ENCODE results near the gene UQCC5.
"Not testable (repeated sequence)": the region's sequence is repeated elsewhere in the genome, so short reads cannot be mapped to it uniquely, and the experiment has no call there.

Gene UQCC5

GRCh38 chr3:52523386-52524257 lies 12.8 kb upstream of the UQCC5 start:
- DNase-seq: no peak

GRCh38 chr3:52524258-52524751 lies 12.1 kb upstream of the UQCC5 start:
- DNase-seq: no peak

DNA sequence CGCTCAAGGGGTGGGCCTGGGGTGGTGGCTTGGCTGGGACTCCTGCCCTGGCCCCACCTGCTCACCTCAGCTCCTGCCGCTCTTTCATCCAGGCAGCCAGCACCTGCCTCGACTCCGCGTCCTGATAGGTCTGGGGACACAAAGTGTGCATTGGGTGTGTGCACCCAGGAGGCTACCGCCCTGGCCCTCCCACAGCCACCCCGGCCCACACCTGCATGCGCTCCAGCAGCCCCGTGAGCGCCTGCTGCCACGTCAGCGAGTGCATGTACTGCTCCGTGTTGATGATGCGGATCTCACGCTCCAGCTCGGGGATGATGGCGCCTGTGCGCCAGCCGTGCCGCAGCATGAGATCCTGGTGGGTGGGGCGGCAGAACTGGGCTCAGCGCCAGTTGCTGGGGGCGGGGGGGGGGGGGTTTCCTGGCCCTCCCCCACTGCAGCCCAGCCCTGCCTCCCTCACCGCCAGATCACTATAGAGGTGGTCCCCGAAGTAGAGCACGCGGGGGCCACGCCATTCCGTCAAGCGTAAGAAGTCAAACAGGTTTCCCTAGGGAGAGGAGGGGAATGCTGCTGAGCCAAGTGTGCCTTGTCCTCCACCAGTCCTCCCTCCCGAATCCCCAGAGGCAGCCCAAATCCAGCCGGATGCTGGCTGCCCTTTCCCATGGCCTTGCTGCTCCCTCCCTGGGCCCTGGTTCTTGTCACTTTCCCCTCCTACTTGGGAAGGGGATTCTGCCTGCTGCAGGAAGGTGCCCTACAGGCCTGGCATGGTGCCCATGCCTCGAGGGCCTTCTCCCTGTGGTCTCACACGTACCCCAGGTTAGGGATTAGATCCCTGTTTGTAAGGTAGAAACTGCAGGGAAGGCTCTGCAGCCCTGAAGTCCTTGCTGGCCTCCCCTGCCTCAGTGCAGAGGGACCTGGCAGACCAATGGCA lies 11.4 kb upstream of the UQCC5 start:
- DNase-seq: no peak

DNA sequence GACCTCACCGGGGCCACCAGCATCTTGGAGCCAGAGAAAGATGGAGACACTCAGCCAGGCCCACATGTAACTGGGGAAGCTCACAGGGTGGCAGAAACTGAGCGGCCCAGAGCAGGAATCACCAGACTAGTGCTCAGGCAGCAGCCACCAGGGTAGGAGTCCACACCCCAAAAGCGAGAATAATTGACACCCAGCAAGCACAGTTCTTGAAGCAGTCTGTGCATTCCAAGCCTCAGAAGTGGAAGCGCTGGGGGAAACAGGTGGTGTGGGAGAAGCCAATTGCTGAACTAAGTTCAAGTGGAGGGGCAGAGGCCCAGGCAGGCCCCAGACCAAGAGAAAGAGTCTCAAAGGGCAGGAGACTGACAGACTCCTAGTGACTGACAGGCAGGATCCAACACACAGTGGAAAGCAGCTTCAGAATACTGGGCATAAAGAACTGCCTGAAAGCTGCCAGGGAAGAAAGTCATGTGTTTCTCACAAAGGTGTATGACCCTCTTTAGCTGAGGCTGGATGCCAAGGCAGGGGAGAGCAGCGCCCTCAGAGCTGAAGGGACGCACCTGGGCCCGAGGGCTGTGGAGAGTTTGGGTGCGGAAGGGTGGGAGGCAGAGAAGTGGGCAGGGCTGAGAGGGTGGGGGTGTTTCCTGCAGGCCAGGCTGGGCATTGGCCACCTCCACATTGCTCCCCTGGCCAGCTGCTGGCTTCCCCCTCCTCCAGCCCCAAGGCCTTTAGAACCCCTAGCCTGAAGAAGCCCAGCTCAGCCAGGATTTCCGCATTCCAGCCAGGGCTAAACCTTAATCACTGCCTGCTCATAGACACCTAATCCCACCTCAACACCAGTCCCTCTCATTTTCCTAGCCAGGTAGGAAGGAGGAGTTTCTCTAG lies 10.5 kb upstream of the UQCC5 start:
- no peak for DNase-seq

DNA sequence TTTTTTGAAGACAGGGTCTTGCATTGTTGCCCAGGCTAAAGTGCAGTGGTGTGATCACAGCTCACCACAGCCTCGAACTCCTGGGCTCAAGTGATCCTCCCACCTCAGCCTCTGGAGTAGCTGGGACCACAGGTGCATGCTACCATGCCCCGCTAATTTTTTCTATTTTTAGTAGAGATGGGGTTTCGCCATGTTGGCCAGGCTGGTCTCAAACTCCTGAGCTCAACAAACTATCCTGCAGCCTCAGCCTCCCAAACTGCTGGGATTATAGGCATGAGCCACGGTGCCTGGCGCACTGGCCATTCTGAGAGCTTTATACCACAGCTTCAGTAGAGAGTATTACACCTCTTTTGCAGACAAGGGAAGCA lies 9.8 kb upstream of the UQCC5 start:
- not testable (repeated sequence) for DNase-seq

DNA sequence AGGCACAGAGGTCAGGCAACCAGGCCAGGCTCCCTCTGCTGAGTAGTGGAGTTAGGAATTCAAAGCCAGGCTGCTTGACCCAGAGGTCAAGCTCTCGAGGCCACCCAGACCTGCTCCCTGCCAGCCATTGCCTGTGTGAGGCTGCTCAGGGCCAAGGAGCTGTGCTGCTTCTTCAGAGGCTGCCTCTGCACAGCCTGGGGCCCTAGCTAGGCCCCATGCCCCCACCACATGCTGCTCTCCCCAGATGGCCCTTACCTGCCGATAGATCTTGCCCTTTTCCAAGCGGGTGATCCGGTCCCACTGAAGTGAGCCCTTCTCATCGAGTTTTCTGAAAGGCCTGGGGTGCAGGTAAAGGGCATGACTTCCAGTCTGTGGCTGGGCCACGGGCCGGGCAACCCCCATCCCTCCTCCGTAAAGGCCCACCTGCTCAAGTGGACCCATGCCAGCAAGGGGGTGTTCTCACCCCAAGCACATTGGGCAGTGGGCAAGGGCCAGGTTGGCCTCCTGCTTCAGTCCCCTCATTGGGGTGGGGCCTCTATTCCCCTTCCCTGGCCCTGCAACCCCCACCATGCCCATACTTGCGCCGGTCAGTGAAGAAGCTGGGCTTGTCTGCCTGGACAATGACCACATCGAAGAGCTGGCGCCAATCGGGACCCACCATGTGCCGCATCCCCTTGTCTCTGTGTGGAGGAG lies 9.2 kb upstream of the UQCC5 start:
- no peak for DNase-seq

DNA sequence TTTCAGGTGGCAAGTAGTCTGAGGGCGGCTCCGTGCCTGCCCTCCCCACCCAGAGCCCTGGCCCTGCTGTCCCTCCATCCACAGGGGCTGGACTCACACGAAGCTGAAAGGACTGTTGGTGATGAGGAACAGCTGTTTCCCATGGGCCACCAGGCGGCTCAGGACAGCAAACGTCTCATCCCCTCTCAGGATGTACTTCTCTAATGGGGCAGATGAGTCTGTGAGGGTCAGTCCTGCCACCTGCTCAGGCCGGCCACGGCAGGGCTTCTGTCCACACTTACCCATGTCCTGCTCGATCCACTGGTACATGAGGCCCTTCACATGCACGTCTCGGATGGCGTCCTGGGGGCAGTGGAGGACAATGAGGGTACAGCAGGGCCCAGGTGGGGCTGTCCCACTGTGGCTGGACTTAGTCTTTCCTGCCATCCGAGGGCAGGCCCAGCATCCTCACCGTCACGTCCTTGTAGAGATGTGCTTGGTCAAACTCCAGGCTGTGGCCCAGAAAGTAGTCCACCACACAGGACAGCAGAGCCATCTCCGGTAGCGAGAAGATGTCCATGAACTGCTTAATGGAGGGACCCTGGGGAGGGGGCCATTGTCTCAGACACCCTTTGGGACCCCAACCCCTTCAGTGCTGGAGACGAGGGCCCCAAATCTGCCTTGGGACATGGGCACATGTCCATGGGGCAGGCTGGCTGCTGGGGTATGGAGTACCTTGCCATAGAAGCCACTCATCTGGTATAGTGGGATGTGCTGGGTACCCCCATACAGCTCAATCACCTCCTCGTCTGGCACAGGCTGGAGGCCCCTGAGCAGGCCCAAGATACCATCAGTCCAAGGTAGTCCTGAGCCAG lies 8.4 kb upstream of the UQCC5 start:
- no peak for DNase-seq

GRCh38 chr3:52528586-52529375 lies 7.6 kb upstream of the UQCC5 start:
- DNase-seq: no peak

DNA sequence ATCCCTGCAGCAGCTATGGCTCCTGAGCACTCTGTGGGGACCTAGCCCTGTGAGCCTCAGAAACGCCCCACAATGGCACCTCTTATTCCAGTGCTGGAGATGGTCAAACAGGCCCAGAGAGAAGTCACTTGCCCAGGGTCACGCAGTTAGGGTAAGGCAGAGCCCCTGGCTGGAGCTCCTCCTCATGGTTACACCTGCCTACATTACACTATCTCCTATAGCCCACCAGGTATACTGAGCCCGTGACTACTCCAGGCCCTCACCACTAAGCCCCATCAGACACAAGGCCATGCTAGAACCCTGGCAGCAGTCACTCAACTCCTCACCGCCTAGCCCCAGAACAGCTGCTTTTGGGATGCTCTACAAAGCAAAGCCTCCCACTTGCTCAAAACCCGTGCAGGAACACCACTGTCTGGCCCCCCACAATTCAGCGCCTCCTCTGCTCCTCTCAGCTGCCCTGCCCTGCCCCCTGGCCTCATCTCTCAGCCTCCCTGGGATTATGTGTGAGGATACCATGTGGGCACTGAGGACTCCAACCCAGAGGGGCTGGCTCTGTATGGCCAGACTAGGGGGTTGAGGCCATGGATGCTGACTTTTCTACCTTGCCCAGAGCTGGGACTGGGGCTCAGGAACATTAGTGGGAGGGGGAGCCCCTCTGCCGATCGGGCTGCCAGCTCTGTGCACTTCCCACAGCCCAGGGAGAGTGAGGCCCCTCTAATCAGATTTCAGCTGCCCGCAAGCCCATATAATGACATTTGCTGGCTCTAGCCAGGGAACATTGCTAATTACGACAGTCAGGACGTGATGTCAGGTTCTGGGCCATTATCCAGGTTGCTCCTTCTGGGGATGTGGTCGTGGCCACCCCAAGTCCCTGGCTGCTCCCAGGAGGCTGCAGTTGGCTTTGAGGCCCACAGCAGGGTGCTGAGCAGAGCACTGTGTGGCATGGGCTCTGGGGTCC lies 6.8 kb upstream of the UQCC5 start:
- no peak for DNase-seq

DNA sequence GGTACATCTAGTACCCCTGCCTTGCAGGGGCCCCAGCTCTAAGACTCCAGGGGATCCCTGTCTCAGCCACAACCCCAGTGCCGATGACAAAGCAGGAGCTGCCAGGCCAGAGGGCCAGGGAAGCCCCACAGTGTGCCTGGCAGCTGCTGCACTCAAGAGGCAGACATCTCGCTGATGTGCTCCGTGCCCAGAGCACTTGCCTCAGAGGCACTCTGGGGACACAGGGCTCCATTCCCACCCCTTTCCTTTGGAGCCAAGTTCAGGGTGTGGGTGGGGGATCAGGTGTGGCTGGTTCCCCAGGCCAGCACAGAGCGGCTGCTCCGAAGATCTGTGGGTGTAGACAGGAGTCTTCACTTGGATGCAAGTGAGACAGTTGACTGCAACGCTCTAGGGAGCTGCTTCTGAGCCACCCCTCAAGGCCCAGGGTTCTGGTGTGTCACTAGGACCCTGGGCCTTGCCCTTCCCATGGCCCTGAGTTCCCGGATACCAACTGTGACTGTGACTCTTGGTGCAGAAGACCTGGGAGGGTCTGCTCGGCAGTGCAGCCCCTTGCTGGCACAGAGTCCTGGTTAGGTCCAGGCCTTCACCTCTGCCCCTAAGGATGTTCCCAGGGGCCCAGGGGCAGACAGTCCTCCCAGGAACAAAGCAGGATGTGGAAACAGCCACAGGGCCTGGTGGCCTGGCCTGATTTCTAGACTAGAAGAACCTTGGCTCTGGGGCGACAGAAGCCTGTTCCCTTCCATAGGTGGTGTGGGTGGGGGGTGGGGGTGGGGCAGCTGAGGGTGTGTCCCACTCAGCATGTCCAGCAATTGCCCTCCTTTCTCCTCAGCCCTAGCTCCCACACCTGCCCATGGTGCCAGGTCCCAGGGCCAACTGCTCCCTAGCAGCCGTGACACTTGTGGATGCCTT lies 5.2 kb upstream of the UQCC5 start:
- DNase-seq: no peak

DNA sequence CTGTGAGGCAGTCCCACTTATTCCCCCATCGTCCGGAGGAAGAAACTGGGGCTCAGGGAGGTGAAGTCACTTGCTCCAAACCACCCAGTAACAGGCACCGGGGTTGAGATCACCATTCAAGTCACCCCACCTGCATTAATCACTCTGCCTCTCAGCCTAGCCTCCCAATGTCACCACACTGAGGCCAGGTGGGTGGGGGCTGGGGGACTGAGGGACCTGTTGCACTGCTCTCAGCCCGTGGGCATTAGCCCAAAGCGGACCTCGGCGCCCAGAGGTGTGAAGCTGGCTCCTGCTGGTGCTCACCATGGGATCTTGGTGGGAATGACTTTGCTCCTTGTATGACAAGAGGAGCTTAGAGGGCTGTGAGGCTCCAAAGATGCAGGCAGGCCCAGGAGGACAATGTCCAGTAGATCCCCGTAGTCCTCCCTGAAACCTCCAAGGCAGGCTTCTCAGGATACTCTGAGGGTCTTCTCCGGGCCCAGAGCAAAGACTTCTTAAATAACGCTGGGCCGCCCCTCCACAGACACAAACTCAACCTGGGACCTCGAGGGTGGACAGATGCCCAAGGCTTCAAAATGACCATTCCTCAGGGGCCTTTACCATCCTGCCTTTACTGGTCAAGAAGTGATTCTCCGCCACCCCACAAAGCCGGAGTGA lies 4.4 kb upstream of the UQCC5 start:
- no peak for DNase-seq

DNA sequence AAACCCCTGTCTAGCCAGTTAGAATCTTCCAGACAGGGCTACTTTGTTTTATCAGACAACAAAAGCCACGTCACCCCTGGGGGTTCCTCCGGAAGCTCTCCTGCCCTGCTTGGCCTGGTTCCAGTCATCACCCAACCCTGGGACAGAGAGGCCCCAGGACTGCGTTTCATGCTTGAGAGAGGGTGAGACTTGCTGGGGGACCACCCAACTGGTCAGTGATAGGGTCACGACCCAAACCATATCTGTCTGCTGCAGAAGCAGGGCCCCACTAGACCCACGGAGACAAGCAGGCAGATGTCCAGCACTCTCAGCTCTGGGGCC lies 3.9 kb upstream of the UQCC5 start:
- no peak for DNase-seq

DNA sequence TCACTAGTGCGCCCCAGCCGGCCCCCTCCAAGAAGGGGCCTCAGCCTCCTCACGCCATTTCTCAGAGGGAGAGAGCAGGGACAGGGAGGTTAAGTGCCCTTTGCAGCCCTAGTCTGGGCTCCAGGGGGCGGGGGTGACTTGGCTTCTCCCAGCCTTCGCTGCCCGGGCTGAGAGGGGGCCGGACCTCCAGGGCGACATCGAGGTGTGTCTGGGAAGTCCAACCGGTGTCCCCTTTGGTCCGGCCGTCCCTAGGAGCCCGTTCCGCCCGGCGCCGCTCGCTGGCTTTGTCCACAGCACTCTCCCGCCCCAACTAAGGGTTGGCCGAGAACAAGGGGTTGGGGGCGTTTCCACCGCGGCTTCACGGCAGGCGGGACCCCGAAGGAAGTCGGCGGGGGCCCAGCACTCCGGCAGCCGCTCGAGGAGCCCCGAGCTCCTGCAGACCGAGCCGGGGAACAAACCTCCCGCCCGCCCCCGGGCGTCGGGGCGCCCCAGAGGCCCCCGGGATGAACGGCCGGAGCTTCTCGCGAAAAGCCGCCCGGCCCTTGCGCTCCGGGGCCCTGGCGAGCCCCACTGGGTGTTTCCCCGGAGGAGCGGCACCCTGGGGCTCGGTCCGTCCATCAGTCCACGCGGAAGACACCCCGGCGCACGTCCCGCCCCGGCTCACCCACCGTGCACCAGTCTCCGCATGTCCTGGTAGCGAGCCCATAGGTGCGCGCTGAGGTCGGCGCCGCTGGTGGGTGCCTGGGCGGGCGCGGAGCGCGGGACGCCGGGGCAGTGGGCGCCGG lies 3.4 kb upstream of the UQCC5 start:
- no peak for DNase-seq

- no peak for DNase-seq
These were observed 2.7 kb upstream of the UQCC5 start, which contains the start of gene NT5DC2 for GRCh38 chr3:52533623-52534280. TSS of gene NT5DC2 (minus strand) at chr3:52533857. CDS start at chr3:52533737, 120 bp downstream.

GRCh38 chr3:52534281-52535183 lies 1.9 kb upstream of the UQCC5 start:
- DNase-seq: no peak
